ENCODE measurements around the gene LEMD3.

GRCh38 chr12:65209655-65210043, 40.3 kb downstream of the LEMD3 start:
- TF ChIP-seq POLR2AphosphoS5 (IDR thresholded peaks at IDR 0.05; ENCODE audit: low read depth, low read length) = no peak
- no peak for TF ChIP-seq REST (IDR thresholded peaks at IDR 0.05; ENCODE audit: low read depth, low read length)
- no peak for TF ChIP-seq NFIC (IDR thresholded peaks at IDR 0.05; ENCODE audit: borderline replicate concordance)
- TF ChIP-seq CTCF (IDR thresholded peaks at IDR 0.05) = no peak
- no peak for TF ChIP-seq TAF1 (IDR thresholded peaks at IDR 0.05; ENCODE audit: borderline replicate concordance, low read depth, low read length)

Data from SK-N-SH (cell line).